ENCODE results near the gene APOL1. TPM values are rescaled to one million over a fixed set of nuclear protein-coding genes. Genes with fewer than 3 reads are reported as not detected.

The APOL1 gene, protein sequence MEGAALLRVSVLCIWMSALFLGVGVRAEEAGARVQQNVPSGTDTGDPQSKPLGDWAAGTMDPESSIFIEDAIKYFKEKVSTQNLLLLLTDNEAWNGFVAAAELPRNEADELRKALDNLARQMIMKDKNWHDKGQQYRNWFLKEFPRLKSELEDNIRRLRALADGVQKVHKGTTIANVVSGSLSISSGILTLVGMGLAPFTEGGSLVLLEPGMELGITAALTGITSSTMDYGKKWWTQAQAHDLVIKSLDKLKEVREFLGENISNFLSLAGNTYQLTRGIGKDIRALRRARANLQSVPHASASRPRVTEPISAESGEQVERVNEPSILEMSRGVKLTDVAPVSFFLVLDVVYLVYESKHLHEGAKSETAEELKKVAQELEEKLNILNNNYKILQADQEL
- 12.3 TPM for total RNA-seq

DNA sequence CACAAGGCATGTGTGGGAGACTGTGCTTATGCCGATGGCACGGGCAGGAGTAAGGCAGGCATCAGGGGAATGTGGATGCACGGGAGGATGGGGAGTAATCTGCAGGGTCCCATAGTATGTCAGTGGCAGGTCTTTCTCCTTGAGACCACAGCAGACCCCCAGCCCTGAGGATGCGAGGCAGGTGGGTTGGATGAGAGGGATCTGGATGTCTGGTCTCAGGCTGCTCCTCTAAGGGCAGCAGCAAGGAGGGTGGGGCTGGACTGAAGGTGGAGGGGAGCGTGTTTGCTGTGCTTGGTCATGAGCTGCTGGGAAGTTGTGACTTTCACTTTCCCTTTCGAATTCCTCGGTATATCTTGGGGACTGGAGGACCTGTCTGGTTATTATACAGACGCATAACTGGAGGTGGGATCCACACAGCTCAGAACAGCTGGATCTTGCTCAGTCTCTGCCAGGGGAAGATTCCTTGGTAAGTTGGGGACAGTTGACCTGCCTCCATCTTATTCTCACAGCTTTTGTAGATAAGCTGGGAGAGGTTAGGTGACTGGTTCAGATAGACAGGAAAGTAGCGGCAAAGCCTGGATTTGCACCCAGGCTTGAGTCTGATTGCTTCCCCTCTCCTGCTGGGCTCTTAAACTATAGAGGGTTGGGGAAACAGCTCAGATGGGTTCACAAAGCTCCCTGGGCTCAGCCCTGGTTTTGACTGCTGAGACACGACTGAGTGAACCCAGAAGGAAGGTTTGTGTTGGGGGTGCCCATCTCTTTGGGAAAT is at the start of gene APOL1:
Gene APOL1, plus strand, starts transcription at position 380 of the 769 bp plus-strand sequence. CDS start 1,823 bp downstream, outside the sequence.

DNA sequence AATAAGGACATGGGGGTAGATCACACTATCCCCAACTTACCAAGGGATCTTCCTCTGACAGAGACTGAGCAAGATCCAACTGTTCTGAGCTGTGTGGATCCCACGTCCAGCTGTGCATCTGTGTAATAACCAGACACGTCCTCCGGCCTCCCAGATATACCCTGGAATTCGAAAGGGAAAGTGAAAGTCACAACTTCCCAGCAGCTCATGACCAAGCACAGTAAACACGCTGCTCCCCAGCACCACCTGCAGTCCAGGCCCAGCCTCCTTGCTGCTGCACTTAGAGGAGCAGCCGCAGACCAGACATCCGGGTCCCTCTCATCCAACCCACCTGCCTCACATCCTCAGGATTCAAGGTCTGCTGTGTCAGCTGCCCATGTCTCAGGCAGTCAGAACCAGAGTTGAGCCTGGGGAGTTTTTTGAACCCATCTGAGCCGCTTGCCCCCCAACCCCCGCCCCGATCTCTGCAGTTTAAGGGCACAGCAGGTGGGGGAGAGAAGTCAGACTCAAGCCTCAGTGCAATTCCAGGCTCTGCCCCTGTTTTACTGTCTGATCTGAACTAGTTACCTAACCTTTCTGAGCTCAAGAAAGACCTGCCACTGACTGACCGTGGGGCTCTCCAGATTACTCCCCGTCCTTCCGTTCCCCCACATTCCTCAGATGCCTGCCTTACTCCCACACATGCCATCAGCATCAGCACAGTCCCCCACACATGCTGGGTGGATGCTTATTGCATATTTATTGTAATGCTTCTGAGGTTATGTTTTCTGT is 13.3 kb upstream of the APOL1 start, which contains the start of gene APOL2:
Gene APOL2, minus strand, starts transcription at position 127 of the 771 bp plus-strand sequence. CDS start 6,365 bp downstream, outside the sequence.

Small RNAs within 50 kb of the gene (small RNA-seq; reads per million reads assigned to genes)
- not detected for gene MIR6819 (ENCODE audit: low replicate concordance)

Other genes starting within 250 kb of the APOL1 start
- 170 TPM for gene RBFOX2, start 224.3 kb upstream of the APOL1 start, total RNA-seq
- gene APOL3, start 92.4 kb upstream of the APOL1 start, total RNA-seq: 20.4 TPM
- gene APOL4, start 51.3 kb upstream of the APOL1 start, total RNA-seq: 6.3 TPM
- gene APOL2, start 13.6 kb upstream of the APOL1 start, total RNA-seq: 41.9 TPM
- 324 TPM for gene MYH9, start 134.8 kb downstream of the APOL1 start, total RNA-seq
- gene TXN2, start 228.5 kb downstream of the APOL1 start, total RNA-seq: 37.4 TPM